GM18505 (cell line): ENCODE data around the gene ZNF22.

ENCODE experiments used
- ATAC-seq: cut with Tn5 transposase; IDR thresholded peaks from one replicate; pipeline ENCODE4 v1.9.1; 2021; ENCODE audit not compliant: unreplicated experiment
- POLR2A ChIP-seq: IDR thresholded peaks from 4 replicates; pipeline ENCODE4 v1.6.1; 2011; ENCODE audit warnings: borderline replicate concordance; ENCODE audit not compliant: insufficient read depth, insufficient read length; ENCODE audit errors: extremely low read depth

The ZNF22 gene

DNA sequence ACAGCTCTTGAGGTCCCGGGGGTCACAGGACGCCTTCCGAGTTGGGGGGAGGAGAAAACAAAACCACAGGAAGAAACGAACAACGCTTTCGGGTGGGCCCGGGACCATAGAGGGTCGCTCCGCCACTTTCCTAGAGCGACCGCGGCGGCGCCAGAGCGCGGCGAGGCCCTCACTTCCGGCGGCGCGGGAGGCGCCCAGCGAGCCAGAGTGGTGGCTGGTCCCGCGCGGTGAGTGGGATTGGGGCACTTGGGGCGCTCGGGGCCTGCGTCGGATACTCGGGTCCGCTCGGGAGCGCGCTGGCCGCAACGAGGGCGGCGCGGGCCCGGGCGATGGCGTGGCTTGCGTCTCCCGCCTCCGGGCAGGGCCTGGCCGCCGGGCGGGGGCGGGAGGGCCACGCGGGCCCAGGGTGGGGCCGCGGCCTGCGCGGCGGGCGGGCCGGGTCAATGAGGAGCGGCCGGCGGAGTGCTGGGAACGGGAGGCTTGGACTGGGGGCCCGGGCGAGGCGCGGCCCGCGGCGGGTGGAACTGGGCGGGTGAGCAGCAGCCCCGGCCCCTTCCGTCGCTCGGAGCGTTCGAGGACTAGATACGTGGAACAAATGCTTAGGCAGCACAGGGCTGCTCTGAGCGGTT lies at the start of gene ZNF22:
TSS of gene ZNF22 (plus strand) at position 172 of the 629 bp plus-strand sequence. CDS start 2,446 bp downstream, outside the sequence.
- ATAC-seq: peak; percentile 80
- peak; percentile 81 for TF ChIP-seq POLR2A

DNA sequence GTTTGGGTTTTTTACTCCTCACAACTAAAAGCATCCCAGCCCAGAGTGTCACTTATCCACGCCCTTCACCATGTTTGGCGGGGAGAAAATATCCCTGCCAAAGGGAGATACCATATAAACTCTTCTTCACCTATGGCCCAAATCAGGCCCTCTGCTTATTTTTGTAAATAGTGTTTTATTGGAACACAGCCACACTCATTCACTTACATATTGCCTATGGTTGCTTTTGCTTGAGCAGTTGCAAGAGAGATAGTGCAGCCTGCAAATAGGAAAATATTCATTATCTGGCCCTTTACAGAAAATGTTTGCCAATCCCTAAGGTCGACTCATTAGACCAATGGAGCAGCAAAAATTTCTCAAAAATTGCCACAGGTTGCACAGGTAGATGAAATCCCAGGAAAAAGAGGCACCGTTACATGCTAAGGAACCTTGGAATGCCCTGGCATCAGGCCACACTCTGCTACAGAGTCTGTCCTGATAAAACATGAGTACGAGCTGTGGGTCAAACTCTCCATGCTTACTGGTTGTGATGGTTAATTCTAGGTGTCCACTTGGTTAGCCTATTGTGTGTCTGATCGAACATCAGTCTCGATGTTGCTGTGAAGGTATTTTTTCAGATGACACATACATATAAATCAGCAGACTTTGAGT lies 49.0 kb upstream of the ZNF22 start:
- no peak for TF ChIP-seq POLR2A
- ATAC-seq: no peak

DNA sequence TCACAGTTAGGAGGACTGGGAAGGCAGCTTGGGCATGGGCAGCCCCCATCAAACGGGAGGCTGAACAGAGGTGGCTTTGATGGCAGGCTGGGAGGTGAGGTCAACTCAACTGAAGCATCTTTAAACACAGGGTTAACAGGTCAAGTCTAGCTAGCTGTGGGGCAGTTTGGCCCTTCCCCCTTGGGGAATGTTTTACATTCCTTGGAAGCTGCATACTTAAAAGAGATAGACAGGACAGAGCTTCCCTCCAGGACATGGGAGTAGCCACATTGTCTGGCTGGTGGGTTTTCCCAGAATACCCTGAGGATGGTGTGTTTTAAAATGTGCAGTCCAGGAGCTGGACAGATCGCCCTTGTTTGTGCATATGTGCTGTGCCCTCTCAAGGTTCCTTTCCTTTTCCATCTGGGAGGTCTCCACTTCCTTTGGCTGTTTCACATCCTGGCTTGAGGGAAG lies 47.9 kb upstream of the ZNF22 start:
- ATAC-seq: no peak
- no peak for TF ChIP-seq POLR2A

DNA sequence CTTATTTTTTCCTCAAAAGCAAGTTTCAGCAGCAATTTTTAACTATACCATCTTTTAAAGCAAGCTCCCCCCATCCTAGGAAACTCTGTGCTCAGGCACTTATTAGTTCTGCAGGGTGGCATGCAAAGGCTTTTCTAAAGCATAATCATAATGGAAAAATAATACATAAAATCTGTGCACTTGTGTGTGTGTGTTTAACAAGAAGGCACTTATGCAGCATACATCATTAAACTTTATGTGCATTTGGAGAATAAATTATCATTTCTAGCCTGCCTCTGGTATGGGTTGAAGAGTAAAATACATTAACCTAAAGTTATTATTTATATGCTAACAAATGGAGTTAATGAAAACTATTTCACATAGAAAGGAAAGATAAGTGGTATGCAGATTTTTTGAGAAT lies 46.7 kb upstream of the ZNF22 start:
- no peak for TF ChIP-seq POLR2A
- no peak for ATAC-seq

DNA sequence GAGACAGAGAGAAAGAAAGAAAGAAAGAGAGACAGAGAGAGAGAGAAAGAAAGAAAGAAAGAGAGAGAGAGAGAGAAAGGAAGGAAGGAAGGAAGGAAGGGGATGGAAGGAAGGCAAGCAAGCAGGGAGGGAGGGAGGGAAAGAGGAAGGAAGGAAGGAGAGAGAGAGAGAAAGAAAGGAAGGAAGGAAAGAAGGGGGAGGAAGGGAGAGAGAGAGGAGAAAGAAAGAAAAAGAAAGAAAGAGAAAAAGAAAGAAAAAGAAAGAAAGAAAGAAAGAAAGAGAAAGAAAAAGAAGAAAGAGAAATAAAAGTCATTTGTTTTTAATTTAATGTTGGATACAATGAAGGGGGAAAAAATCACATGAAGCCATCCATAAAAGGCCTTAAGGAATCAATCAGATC lies 45.8 kb upstream of the ZNF22 start:
- TF ChIP-seq POLR2A: no peak
- no peak for ATAC-seq

DNA sequence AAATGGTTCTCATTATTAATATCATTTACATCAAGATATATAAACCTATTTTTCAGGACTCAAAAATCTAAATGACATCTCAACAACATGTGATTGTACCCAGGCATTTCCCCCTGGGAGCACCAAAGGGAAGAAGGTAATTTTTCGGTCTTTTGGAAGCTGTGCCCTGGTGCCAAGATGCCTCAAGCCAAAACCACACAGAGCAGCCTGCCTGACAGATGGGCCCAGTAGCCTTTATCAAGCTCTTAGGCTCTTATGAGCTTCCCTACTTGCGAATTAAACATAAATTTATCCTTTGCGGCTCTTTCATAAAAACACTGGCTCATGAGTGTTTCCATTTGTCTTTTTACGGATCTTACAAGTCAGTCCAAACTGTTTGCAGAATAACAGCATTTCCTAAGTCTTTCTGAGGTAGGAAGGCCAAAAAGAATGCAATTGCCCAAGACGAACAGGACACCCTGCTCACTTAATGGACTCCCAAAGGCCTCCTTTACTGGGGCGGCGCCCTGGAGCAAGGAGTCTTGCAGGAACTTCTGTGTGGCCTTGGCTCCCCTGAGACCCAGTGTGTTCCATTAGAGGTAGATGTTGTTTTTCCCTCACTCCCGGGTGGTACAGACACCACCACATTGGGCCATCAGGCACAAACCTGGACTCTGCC lies 45.2 kb upstream of the ZNF22 start:
- no peak for ATAC-seq
- no peak for TF ChIP-seq POLR2A

DNA sequence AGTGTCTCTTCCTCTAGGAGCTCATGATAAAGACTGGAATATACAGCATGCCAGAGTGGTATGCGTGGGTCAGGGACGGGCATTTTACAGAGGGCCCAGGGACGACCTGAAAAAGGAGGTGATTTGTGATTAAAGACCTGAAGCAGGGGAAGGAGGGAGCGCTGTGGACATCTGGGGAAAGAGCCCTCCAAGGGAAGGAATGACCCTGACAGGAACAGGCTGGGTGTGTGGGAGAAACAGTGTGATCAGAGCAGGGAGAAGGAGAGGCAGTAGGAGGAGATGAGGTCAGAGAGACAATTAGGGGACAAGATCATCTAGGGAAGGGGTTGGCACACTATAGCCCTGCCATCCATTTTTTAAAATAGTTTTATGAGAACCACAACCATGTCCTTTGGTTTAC lies 44.5 kb upstream of the ZNF22 start:
- no peak for ATAC-seq
- TF ChIP-seq POLR2A: no peak

DNA sequence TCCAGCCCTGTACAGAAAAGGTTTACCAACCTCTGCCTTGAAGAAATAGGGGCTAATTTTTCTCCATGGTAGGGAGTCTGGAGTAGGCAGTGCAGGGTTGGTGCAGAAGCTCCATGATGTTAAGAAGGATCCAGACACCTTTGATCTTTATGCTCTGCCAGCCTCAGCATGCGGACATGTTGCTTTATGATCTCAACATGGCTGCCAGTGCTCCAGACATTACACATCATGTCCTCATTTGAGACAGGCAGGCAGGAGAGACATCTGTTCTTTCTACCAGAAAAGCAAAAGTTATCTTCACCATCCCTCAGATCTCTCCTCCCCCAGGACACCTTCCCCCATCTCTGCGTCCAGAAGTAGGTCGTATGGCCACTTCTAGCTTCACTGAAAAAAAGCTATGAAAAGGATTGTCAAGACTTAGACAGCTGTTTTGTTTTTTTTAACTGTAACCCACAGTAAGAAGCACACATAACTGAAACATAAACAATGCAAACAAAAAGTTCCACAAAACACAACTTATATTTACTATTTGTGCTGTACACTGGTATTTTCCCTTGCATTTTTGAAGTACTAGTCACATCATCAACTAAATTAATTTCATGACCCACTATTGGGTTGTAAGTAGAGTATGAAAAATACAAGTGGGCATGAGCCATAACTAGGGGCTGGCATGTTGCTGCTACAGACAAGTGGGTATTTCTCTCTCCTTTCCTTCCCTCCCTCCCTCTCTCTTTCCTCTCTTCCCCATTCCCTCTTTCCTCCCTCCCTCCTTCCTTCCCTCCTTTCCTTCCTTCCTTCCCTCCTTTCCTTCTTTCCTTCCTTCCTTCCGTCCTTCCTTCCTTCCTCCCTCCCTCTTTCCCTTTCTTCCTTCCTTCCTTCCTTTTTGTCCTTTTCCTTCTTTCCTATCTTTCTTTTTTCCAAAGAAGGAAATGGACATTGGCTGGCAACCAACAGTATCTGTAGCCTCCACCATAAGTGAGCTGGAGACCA lies 43.7 kb upstream of the ZNF22 start:
- no peak for TF ChIP-seq POLR2A
- no peak for ATAC-seq

DNA sequence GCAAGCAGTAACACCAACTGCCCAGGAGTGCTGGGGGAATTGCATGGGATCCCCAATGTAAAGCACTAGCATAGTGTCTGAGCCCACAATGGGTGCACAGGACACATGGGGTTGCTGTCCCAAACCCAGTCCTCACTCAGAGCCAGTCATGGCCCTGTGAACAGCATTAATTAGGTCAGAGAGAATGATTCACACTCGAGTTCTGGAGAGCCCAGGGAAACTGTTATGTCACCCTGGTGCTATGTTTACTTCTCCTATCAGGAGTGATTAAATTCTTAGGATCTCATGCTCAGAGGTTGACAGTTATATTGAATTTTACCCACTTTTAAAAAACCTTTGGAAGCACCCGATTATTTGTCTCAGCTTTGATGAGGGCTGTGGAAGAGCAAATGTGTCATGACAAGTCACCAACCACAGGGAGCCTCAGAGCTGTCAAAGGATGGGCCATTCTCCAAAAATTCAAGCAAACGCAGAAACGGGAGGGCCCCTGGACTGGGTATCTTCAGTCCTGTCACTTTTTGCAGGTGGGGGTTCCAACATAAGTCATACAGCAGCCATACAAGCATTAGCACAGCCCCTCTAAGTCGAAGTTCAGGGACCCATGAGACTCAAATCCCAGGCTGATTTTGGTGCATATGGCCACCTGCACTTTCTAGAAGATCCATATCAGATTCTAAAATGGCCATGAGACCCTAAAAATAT lies 42.4 kb upstream of the ZNF22 start:
- no peak for TF ChIP-seq POLR2A
- ATAC-seq: no peak

DNA sequence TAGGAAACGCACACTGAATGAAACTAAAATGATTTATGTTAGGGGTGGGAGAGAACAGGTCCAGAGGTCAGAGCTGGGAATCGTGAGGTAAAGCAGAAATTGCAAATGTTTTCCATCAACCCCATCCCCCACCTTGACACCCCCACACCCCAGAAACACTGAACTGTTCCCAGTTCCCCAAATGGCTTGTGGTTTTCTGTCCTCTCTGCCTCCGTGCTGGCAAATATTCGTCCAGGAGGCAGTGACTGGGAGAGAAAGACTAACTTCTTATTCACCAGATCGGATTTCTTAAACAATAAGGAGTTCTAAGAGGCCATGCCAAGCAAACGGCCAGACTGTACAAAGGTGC lies 41.9 kb upstream of the ZNF22 start:
- no peak for TF ChIP-seq POLR2A
- ATAC-seq: no peak

DNA sequence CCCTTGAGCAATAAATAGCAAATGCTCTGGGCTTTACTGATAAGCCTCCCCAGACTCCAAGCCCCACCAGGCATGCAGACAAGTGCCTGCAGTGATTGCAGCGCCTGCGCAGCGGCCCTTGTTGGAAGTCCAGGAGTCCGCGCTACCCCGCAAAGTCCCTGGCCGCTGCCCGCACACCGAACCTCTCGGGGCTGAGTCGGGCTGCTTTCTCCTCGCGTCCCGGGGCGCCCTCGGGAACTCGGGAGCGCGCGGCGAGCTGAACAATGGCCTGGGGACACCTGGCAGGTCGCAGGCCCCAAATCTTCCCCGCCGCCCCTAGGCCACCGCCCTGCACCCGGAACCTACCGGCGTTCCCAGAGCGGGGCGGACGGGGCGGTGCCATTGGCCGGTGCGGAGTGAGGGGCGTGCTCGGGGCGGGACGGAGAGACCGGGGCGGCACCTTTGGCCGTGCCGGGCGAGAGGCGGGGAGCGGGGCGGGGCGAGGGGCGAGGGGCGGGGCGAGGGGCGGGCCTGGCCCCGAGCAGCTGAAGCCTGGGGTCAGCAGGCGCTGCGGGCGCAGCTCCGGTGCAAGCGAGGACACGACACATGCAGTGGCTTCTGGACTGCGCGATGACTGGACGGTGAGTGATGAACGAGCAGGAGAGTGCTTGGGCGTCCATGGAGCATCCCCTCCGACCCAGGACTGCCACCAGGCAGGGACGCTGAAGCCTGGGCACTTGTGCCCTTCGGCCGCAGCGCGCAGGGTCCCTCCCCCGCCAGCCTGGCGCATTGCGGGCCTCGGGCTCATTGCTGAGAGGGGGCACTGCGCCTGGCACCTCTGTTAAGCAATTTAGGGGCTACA lies 41.3 kb upstream of the ZNF22 start, which contains the start of gene RASSF4:
TSS of gene RASSF4 (plus strand) at position 556 of the 841 bp plus-strand sequence. CDS start 10,401 bp downstream, outside the sequence.
- peak; percentile 92 for TF ChIP-seq POLR2A
- ATAC-seq: peak; percentile 95

DNA sequence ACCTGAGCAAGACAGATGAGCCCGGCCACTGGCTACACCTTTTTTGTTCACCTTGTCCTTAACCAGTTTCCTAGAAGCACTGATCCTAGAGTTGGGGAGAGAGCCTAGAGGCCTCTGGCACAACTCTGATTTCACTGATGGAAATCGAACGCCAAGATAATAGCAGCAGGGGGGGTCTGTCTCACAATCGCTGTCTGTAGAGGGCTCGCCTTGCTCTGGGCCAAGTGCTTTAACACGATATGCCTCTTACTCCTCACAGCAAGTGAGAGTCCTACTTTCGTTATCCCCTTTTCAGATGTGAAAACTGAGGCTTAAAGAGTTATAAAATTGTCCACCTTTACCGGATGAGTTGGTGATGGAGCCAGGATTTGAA lies 40.6 kb upstream of the ZNF22 start:
- no peak for ATAC-seq
- TF ChIP-seq POLR2A: no peak
